ENCODE results near the gene ITM2C. TPM values are rescaled to one million over a fixed set of nuclear protein-coding genes. Genes with fewer than 3 reads are reported as not detected.

The ITM2C gene
- total RNA-seq, 2 experiments from 2014 or later = 19.8 to 21.5 TPM

DNA sequence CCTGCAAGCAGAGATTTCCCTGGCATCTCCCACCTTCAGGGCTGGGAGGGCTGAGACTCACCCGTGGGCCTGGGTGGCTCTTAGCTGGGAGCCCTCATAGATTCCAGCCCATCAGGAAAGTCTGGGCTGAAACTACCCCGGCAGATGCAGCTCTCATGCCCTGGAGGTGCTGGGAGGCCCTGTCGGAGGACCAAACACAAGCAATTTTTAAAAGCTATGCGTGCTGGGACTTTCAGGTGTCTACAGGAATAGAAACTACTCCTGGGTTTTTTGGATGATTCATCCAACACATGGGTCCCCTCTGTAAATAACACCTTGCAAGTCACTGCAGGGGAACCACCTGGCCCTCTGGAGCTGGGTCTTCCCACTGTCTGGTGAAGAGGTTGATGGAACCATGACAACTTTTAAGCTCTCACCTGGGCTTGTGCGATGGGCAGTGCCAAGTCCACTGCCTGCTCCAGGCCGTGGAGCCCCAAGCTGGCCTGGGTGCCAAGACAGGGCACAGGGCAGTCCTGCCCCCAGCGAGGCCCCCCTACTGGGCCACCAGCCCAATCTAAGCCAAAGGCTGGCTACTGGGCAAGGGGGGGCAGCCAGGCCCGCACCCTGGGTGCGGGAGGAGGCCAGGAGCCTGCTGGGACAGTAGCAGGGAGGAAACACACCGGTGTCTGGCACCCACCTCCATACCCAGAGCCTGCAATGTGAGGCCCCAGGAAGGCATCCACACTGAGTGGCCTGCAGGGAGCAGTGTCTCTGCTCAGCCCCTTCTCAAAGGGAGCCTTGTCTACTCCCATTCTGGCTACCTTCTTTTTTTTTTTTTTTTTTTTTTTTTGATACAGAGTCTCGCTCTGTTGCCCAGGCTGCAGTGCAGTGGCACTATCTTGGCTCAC, 61.4 kb downstream of the ITM2C start:
- Histone ChIP-seq H3K4me3 (ENCODE audit: low read length) (no peak overlapping the region), H3K27me3 (ENCODE audit: control insufficient read depth in 1 of 2, insufficient read depth in 2 of 2, low read length in 2 of 2) (no peaks in the 10 kb centered on the region), H3K27ac (ENCODE audit: low read depth in 1 of 2, low read length in 2 of 2) (peak overlapping the region in 1 of 2 donors; percentile 48), H3K4me1 (ENCODE audit: insufficient read depth, low read length) (peaks cover 43% of the 10 kb centered on the region), H3K9me3 (ENCODE audit: control insufficient read depth in 1 of 2, insufficient read depth in 1 of 2, low read length in 2 of 2) (peaks cover 0 to 6% of the 10 kb centered on the region in 2 experiments), H3K36me3 (ENCODE audit: insufficient read depth, low read length) (no peaks in the 10 kb centered on the region)
- ATAC-seq (ENCODE audit: poor library complexity) (no peak), DNase-seq (peak in 3 of 14 experiments; percentile 32 to 50 (median 33))
- intact Hi-C loops (cut with DNase I, micrococcal nuclease) = no loop called here
- ChIA-PET POLR2A (interaction anchor here (0.8 to 1.3 kb wide), 2 partner anchors 30 to 59 kb away, joined by 3 to 4 read pairs; no protein-coding TSS in a partner anchor), CTCF (no interaction called here)
- H3K27me3 Mint-ChIP-seq = no peaks in the 10 kb centered on the region
- TF ChIP-seq, protein P1, sequence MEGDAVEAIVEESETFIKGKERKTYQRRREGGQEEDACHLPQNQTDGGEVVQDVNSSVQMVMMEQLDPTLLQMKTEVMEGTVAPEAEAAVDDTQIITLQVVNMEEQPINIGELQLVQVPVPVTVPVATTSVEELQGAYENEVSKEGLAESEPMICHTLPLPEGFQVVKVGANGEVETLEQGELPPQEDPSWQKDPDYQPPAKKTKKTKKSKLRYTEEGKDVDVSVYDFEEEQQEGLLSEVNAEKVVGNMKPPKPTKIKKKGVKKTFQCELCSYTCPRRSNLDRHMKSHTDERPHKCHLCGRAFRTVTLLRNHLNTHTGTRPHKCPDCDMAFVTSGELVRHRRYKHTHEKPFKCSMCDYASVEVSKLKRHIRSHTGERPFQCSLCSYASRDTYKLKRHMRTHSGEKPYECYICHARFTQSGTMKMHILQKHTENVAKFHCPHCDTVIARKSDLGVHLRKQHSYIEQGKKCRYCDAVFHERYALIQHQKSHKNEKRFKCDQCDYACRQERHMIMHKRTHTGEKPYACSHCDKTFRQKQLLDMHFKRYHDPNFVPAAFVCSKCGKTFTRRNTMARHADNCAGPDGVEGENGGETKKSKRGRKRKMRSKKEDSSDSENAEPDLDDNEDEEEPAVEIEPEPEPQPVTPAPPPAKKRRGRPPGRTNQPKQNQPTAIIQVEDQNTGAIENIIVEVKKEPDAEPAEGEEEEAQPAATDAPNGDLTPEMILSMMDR (IDR thresholded peaks at IDR 0.05) = no peak
- no peaks in the 10 kb centered on the region for H3K9me3 Mint-ChIP-seq
- no peaks in the 10 kb centered on the region for H3K36me3 Mint-ChIP-seq (ENCODE audit: low read depth)
- peak overlapping the region; percentile 89 for H3K27ac Mint-ChIP-seq
- peaks cover 38% of the 10 kb centered on the region for H3K4me1 Mint-ChIP-seq (ENCODE audit: low read depth)
- peak overlapping the region; percentile 7 for H3K4me3 Mint-ChIP-seq

DNA sequence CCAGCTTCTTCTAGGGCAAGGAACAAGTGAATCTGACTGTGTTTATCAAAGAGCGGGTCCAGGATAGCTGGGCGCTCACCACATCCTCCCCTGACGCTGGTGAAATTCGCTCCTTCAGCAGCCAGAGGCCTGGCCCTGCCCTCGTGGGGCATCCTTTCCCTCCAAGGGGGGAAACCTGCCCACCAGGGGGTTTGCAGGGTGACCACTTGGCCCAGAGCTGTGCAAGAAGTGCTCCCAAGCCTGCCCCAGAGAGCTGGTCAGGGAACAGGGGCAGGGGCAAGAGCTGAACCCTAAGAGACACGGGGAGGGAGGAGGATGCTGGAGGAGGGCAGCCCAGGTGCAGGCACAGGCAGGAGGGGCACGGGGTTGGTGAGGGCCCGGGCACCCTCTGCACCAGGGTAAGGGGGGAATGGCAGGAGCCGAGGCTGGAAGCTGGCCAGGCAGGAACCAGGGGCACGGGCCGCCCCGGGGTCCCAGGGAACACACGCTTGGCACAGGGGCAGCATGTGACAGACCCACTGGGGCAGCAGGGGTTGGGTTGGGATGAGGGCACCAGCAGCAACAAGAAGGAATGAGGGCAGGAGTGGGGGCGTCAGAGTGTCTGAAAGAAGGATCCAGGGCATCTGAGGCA, 63.1 kb downstream of the ITM2C start:
- H3K9me3 Mint-ChIP-seq = no peaks in the 10 kb centered on the region
- ChIA-PET CTCF (interaction anchor here (0.8 kb wide), 1 partner anchor 59 kb away, joined by 3 read pairs; no protein-coding TSS in a partner anchor), POLR2A (no interaction called here)
- Histone ChIP-seq H3K27ac (ENCODE audit: low read depth in 1 of 2, low read length in 2 of 2) (no peak overlapping the region), H3K36me3 (ENCODE audit: insufficient read depth, low read length) (no peaks in the 10 kb centered on the region), H3K27me3 (ENCODE audit: control insufficient read depth in 1 of 2, insufficient read depth in 2 of 2, low read length in 2 of 2) (no peaks in the 10 kb centered on the region), H3K4me3 (ENCODE audit: low read length) (no peak overlapping the region), H3K9me3 (ENCODE audit: control insufficient read depth in 1 of 2, insufficient read depth in 1 of 2, low read length in 2 of 2) (peaks cover 0 to 6% of the 10 kb centered on the region in 2 experiments), H3K4me1 (ENCODE audit: insufficient read depth, low read length) (peaks cover 44% of the 10 kb centered on the region)
- no peak overlapping the region for H3K4me3 Mint-ChIP-seq
- H3K36me3 Mint-ChIP-seq (ENCODE audit: low read depth) = no peaks in the 10 kb centered on the region
- no peak overlapping the region for H3K27ac Mint-ChIP-seq
- TF ChIP-seq, protein P1 (IDR thresholded peaks at IDR 0.05) = no peak
- intact Hi-C loops (cut with DNase I, micrococcal nuclease) = no loop called here
- peaks cover 33% of the 10 kb centered on the region for H3K4me1 Mint-ChIP-seq (ENCODE audit: low read depth)
- ATAC-seq (ENCODE audit: poor library complexity) (no peak), DNase-seq (peak in 1 of 14 experiments; percentile 31)
- H3K27me3 Mint-ChIP-seq = no peaks in the 10 kb centered on the region

Other genes starting within 250 kb of the ITM2C start
- gene CAB39, start 152.1 kb upstream of the ITM2C start, total RNA-seq = 10 to 100 TPM; 44.8 to 45.3 TPM
- gene GPR55, start 60.3 kb downstream of the ITM2C start, total RNA-seq = 1 to 10 TPM; 2.9 to 3.8 TPM
- not detected for gene SPATA3, start 131.2 kb downstream of the ITM2C start, total RNA-seq
- not detected for gene C2orf72, start 172.6 kb downstream of the ITM2C start, total RNA-seq
- 10 to 100 TPM; 27.9 to 31.3 TPM for gene PSMD1, start 191.9 kb downstream of the ITM2C start, total RNA-seq